ENCODE data around the gene POU6F2.

The POU6F2 gene

DNA sequence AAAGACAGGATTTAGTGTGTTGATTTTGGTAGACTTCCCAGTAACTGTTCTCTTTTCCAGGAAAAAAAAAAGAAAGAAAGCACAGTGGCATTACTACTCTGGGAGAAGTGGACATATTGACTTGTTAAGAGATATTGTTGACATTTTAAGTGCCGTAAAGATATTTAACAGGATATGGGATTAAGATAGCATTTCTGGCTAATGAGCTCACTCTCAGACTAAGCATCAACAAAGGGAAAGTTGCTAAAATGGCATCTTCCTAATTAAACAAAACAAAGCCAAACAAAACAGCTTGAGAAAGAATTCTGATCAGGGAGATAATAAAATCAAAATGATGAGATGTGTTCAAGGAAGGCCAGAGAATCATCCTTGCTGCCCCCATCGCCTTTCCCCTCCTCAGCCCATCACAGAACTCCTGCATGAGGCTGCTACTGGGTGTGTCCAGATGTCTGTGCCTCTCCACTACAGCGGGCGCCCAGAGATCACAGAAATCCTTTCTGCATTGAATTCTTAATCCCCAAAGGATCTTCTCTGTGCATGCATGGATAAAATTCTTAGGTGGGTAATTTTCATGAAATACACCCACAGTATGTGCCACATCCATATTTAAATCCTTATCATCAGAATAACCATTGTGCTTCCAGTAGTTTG, 270.5 kb downstream of the POU6F2 start:
- DNase-seq, result no peak

- DNase-seq, result no peak
These were observed 271.0 kb downstream of the POU6F2 start for GRCh38 chr7:39248692-39249090.

DNA sequence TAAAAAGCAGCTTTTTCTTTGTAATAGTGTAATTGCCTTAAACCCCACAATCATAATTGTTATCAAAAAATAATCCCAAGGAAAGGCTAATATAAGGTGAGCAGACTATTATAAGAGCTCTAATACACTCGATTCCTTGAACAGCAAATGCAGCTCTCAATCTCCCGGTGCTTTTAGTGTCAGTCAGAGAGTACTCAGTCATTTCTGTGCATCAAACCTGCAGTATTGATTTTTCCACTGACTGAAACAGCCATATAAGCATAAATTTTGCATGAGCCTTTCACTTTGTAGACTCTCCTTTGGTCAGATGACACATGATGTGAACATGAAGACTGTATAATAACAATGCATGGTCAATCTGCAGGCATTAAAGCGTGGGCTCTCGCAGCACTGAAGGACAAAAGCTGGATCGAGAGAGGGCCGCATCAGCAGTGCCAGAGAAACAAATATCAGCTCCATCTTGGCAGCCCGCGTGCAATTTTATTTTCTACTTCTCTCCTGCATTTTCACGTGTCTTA, 272.0 kb downstream of the POU6F2 start:
- no peak for DNase-seq

GRCh38 chr7:39252916-39253315, 275.2 kb downstream of the POU6F2 start:
- DNase-seq, result no peak

DNA sequence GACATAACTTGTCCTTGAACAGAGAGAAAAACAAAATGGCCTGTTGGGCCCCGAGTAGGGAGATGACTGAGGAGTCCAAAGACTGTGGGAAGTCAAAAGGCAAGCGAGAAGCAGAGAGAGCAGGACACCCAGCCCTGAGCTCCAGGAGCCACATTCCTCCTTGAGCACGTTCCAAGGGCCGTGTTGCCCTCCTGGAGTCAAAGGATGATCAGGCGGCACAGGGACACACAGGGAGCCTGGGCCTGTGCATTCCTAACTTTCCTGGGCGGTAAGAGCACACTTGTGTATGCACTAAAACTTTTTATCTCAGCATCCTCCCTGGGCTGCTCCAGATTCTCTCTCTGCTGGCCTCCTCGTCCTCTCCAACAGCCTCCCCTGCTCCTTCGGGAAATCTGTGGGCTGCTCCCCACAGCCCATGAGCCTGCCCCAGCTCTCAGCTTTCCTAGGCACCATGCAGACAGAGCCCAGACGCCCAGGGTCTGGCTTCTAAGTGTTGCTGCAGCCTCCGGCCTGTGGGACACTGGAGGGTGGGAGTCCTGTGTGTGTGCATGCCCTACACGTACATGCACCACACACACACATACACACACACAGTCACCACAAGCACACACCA, 281.8 kb downstream of the POU6F2 start:
- no peak for DNase-seq

GRCh38 chr7:39260279-39260844, 282.7 kb downstream of the POU6F2 start:
- no peak for DNase-seq

- DNase-seq, result no peak
These were observed 284.1 kb downstream of the POU6F2 start for GRCh38 chr7:39261771-39262170.

DNA sequence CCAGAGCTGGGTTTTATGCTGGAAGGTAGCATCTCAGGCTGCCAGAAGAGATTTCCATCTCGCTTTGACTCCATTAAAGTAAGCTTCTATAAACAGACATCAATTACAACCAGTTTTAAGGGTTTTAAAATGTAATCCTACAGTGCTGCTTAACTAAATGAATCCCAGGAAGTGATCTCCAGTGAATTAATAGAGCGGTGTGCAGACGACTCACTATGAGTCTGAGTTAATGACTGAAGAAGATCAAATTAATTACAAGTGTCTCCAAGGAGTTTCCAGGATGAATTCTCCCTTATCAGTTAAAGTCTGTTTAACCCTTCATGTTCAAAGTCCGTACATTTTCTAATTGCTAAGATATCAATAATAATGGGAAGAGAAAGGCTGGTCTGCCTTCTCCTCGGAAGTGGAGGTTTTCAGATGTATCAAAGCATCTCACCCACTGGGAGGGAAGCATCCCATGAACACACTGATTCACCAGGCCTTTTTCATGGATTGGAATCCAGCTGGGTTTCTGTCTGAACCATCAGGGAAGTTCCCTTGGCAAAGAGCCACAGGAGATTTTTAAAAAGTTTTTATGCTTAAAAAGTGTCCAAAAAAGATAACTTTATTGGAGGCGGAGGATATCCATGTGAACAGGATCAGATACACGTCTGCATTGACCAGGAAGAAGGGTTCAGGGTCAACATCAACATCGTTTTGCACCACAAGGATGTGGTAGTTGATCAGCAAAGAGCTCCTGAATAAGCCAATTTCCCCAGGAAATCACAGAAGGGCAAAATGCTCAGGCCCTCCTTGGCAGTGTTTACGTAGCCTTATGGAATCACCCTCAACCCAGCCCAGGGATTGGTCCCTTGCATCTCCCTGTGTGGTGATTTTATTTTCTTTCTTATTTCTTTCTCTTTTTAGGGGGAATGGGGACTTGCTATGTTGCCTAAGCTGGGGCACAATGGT, 288.2 kb downstream of the POU6F2 start:
- DNase-seq, result no peak

DNA sequence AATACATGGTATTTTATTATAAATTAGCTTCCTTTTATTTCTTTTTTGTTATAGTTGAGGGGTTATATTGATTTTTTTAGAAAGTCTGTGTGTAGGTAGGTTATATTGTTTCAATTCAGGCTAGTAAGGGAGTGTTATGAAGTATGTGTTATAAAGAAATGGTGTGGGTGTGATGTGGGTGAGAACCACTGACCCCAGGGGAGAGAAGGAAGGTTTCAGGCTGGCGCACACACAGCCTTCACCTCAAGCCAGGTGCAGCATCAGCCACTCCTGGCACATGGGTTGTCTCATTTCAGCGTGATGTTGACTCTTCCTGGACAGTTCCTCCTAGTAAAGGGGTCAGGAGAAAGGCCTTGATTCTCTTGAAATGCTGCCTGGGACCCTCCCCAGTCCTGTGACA, 291.3 kb downstream of the POU6F2 start:
- DNase-seq, result no peak

DNA sequence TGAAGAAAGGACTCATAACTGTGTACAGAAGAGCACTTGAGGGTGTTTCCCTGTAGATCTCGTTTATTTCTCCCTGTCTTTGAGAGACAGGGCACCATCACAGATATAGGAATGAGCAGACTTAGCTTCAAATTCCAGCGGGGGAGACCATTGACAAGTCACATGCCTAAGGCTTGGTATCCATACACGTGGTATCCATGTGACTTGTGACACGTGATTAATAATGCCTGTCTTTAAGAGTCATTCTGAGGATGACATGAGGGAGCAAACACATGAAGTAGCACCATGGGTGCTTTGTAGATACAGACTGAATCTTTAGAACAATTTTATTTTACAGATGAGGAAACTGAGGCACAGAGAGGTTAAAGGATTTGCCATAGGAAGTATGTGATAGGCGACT, 292.3 kb downstream of the POU6F2 start:
- no peak for DNase-seq

GRCh38 chr7:39271402-39271801, 293.7 kb downstream of the POU6F2 start:
- DNase-seq, result peak in 32 of 56 donors; percentile 1 to 70 (median 12)

GRCh38 chr7:39272111-39272510, 294.4 kb downstream of the POU6F2 start:
- DNase-seq, result no peak

DNA sequence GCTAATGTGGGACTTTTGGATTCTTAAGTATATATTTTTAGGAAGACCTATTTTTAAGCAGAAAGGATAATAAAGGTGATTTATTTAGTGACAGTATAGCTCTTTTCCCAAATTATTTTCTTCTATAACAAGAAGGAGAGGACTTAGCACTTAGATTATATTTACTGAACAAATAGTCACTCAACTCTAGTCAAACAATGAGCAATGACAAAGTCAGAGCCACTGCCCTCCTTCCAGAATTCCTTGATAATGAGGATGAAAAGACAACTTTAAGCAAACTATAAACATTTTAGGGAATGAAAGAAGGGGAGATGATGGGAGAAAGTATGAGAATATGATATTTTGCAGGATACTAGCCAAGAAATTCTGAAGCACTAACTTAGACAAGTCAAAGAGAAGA, 295.0 kb downstream of the POU6F2 start:
- DNase-seq, result no peak

DNA sequence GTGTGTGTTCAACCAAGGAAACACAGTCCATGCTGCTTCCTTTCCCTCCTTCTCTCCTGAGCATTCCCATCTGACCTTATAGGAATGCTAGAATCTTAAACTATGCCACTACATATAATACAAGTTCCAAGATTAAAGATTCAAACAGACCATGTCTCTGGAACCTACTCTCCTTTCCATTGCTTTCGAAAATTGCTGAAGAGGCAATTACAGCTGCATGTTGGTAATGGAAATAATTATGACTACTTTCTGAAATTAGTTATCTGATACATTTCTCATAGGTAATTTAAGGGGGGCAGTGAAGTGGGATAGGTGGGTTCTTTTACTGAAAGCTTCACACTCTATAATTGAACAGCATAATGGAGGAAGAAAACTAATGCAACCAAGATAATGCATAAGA, 302.6 kb downstream of the POU6F2 start:
- no peak for DNase-seq

DNA sequence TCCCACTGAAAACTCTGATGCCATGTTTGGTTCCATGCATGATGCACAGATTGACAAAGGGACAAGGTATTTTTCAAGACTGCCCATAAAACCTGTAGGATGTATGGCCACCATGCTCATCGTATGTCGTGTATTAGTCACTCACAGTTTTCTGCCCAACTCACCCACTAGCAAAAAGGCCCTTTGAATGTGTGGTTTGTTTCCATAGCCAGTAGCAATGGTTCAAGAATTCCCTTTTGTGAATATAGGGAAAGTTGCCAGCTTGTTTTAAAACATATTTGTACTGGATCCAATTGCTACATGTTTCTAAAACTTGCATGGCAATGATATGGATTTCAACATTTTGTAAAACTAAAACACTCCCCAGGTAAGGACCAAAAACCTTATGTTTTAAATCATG, 307.5 kb downstream of the POU6F2 start:
- DNase-seq, result no peak

DNA sequence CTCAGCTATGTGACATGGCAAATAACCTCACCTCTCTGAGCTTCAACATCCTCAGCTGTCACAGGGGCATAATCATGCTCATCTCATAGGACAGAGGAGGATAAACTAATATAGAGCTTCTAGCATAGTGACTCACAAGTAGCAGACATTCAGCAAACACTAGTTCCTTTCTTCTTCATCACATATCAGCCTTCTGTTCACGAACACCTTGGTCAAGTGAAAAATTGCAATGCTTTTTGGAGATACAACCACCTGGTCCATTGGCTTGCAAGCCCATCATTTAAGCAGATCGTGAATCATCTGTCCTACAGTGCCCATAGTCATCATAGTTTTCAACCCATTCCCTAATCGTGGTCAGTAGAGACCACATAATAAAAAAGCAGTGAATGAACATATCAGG, 310.6 kb downstream of the POU6F2 start:
- no peak for DNase-seq

DNA sequence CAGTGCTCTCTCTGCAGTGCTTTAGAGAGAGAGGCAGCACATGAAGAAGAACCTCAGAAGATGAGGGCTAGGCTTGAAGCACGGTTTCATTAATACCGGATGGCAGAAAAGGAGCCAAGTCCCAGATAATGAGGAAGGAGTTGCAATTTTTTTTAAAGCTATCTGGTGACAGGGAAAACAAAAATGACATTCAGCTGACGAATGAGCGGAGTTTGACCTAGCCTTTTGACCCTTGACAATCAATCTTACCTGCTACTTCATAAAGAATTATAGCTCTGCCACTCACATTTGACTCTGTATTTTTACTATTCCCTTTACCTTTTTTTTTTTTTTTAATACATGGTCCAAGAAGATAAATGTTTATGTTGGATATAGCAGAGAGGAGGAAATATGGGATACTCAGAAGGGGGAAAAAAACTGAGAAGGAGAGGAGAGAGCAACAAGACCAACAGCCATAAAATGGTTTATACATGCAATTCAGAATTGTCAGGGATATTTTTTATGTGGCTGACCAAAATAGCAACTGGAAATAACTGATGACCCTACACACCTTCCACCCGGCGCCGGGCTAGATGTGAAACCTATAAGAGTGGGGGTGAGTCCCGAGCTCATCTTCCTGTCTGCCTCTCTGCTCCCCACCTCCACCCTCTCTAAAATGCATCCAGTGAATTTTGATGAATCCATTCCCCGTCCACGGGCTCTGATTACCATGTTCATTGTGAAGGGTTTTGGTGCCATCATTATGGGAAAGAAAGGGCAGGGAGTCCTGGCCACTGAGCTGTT, 314.1 kb downstream of the POU6F2 start:
- DNase-seq, result no peak

DNA sequence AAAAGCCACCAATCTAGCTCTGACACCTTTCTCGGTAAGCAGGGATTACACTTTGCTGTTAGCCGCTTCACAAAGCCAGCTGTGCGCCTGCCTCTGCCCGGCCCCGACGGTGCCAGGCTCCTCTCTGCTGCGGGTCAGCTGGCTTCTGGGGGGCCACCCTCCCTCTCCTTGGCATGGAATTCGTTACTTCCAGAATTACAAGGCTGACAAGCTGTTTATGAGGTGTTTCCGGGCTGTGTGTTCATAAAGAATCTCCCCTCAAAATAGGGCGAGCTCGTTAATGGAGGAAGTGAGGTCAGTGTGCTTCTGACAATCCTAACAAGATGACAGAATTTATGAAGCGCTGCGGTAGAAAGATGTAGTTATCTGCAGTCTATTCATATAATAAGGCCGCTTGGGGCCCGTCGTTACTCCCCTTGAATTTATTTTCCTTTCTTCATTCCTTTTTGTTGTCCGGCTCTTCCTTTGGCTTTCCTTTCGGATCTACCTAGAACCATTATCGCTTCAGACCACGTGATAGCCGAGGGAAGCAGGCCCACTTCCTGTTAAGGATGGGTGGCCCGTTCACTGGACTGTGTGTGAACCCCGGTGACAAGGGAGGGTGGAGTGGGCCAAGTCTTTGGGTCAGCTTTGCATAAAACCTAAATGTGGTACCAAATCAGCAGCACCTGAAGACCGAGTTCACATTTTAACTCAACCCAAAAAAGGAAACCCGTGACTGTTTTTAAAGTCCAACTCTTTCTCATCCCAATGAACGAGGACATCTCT, 315.5 kb downstream of the POU6F2 start:
- DNase-seq, result no peak

DNA sequence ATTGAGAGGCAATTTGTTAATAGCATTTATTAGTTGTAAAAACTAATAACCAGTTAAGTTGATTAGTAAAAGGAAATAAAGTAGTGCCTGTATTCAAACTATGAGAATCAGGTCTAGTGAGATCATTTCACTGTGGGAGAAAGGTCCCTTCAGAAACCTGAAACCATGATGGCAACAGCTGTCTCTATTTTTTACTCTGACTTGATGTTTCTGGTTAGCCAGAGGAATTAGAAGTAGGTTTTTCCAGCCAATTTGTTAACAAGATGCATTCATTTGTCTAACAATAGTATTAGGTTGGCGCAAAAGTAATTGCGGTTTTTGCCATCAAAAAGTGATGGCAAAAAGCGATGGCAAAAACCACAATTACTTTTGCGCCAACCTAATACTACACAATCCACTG, 316.3 kb downstream of the POU6F2 start:
- no peak for DNase-seq

GRCh38 chr7:39295796-39296195, 318.1 kb downstream of the POU6F2 start:
- DNase-seq, result no peak
